Loucy (cell line): ENCODE measurements around the gene RAB7A.

Source experiments
- EZH2phosphoT487 ChIP-seq: fragments of 200-600 bp; IDR thresholded peaks from 2 replicates; pipeline ENCODE4 v1.6.1; 2018; ENCODE audit warnings: antibody characterized with exemption, mild to moderate bottlenecking, moderate library complexity, borderline replicate concordance
- TF ChIP-seq, protein P1 (sequence below): fragments of 200-600 bp; sonication (generic); conservative IDR thresholded peaks from 2 replicates; pipeline ENCODE4 v1.5.1; 2014; ENCODE audit warnings: mild to moderate bottlenecking, antibody characterized with exemption, low read length

DNA sequence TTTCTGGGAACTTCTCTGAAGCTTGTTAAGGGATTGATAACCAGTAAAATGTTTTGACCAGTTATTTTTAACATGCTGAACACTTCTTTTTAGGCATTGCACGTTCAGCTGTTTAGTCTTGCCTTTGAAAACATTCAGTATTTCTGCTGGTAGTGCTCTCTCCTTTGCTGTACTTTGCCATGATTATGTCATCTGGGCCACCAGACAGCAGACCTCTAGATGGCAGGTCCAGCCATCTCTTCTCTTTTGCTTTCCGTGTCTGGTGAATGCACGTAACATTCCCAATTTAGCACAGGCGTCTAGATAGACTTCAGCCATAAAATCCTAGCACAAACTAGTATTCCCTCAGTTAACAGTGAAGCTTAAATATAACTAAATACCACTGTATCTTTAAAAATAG, 57.8 kb downstream of the RAB7A start:
- TF ChIP-seq, protein P1, sequence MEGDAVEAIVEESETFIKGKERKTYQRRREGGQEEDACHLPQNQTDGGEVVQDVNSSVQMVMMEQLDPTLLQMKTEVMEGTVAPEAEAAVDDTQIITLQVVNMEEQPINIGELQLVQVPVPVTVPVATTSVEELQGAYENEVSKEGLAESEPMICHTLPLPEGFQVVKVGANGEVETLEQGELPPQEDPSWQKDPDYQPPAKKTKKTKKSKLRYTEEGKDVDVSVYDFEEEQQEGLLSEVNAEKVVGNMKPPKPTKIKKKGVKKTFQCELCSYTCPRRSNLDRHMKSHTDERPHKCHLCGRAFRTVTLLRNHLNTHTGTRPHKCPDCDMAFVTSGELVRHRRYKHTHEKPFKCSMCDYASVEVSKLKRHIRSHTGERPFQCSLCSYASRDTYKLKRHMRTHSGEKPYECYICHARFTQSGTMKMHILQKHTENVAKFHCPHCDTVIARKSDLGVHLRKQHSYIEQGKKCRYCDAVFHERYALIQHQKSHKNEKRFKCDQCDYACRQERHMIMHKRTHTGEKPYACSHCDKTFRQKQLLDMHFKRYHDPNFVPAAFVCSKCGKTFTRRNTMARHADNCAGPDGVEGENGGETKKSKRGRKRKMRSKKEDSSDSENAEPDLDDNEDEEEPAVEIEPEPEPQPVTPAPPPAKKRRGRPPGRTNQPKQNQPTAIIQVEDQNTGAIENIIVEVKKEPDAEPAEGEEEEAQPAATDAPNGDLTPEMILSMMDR = no peak
- no peak for TF ChIP-seq EZH2phosphoT487
